ENCODE measurements around the gene COP1. TPM values are rescaled to one million over a fixed set of nuclear protein-coding genes. Genes with fewer than 3 reads are reported as not detected.

COP1 gene
- total and polyA plus RNA-seq, 10 of the 15 experiments (the other 5 are each of a cell fraction or from before 2014, with no cell fraction given): 17.7 to 49.9 (median 38.7) TPM

- no peak for TF ChIP-seq ZNF687 (IDR thresholded peaks at IDR 0.05)
- no peak for TF ChIP-seq REST (IDR thresholded peaks at IDR 0.05; ENCODE audit: low read depth, low read length)
- no peak for TF ChIP-seq ZBTB11 (CRISPR knock-in tag; IDR thresholded peaks at IDR 0.05)
These were observed 70.2 kb downstream of the COP1 start (continued) for GRCh38 chr1:176136891-176137290.
